Endothelial cell of umbilical vein (primary cell): Measurements from ENCODE around the gene AK9.

Experiments used
- MAX ChIP-seq: IDR thresholded peaks from 2 replicates; pipeline ENCODE4 v1.6.1; 2011; ENCODE audit not compliant: insufficient read depth, insufficient read length
- POLR2AphosphoS5 ChIP-seq: IDR thresholded peaks from 2 replicates; pipeline ENCODE4 v1.6.1; 2012; ENCODE audit warnings: low read depth, mild to moderate bottlenecking, control low read depth, low read length, moderate library complexity; ENCODE audit not compliant: insufficient read depth
- TF ChIP-seq, protein P1 (sequence below), 2 donors: IDR thresholded peaks; 1 replicate in 1 of 2; 2 replicates in 1 of 2; pipeline ENCODE4 v1.5.1; 2011; ENCODE audit warnings: low read length in 2 of 2, mild to moderate bottlenecking in 2 of 2, moderate library complexity in 2 of 2, control low read depth in 1 of 2, inconsistent platforms in 1 of 2, low read depth in 1 of 2; ENCODE audit not compliant: insufficient read depth in 1 of 2; ENCODE audit errors: extremely low read depth in 1 of 2

- TF ChIP-seq MAX (no peak), POLR2AphosphoS5 (no peak)
- TF ChIP-seq, protein P1, sequence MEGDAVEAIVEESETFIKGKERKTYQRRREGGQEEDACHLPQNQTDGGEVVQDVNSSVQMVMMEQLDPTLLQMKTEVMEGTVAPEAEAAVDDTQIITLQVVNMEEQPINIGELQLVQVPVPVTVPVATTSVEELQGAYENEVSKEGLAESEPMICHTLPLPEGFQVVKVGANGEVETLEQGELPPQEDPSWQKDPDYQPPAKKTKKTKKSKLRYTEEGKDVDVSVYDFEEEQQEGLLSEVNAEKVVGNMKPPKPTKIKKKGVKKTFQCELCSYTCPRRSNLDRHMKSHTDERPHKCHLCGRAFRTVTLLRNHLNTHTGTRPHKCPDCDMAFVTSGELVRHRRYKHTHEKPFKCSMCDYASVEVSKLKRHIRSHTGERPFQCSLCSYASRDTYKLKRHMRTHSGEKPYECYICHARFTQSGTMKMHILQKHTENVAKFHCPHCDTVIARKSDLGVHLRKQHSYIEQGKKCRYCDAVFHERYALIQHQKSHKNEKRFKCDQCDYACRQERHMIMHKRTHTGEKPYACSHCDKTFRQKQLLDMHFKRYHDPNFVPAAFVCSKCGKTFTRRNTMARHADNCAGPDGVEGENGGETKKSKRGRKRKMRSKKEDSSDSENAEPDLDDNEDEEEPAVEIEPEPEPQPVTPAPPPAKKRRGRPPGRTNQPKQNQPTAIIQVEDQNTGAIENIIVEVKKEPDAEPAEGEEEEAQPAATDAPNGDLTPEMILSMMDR (IDR thresholded peaks at IDR 0.05; ENCODE audit: extremely low read depth in 1 of 2, insufficient read depth in 1 of 2, low read depth in 1 of 2, low read length in 2 of 2): no peak
Measured at GRCh38 chr6:109672175-109672574, 18.8 kb downstream of the AK9 start.
